A204.1 (cell line): ENCODE data around the gene ITGAE.

Experiments
- FAIRE-seq: peaks from 2 replicates; lab custom pipeline; 2012; peaks lifted over from hg19 to GRCh38; lab: Jason Lieb, UNC

Gene ITGAE

DNA sequence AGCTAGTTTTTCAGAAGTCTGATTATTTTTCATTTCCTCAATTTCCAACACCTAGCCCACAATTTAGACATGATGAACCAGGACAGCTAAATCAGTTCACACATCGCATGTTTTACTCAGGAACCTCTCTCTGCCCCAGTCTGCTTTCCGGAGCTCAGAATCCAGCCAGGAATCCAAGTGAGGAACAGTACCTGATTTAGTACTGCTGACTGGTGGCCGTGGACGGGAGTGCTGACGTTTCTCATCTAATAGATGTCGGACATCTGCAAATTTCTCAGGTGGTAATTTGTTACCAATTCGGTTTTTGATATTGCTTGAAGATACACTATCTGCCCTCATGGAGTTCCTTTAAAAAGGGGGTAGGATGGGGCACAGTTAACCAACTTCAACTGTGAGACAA, 14.9 kb upstream of the ITGAE start:
- no peak for FAIRE-seq

DNA sequence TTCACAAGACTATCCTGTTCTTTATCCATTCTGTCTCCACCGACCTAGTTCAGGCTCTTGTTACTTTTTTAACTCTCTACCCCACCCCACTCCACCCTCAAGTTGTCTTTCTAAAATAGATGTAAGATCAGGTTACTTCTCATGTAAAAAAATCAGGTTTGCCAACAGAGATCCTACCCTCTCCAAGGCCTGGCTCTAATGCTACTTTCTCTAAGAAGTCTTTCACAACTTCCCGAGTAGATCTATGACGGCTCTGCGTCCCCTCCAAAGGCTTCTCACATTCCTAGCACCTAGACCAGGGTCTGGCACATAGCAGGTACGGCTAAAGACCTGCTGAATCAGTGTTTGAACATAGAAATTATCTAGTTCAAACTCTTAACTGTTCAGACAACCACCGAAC, 14.1 kb upstream of the ITGAE start:
- no peak for FAIRE-seq

DNA sequence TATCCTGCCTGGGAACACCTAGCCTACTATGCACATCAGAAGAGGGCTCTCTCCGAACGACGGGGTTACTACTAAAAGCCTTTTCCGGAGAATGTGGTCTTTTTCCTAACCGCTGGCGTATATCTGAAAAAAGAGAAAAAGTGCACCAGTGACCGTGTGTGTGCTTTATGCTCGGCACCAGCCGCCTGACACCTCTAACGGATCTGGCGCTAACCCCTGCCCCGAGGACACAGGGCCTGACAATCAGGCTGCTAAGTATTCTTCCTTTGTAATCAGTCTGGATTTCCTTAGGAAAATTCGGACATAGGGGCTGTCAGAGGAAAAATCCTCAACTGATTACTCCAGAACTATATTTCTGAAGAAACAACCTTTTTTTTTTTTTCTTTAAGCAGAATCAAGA, 13.4 kb upstream of the ITGAE start:
- no peak for FAIRE-seq

DNA sequence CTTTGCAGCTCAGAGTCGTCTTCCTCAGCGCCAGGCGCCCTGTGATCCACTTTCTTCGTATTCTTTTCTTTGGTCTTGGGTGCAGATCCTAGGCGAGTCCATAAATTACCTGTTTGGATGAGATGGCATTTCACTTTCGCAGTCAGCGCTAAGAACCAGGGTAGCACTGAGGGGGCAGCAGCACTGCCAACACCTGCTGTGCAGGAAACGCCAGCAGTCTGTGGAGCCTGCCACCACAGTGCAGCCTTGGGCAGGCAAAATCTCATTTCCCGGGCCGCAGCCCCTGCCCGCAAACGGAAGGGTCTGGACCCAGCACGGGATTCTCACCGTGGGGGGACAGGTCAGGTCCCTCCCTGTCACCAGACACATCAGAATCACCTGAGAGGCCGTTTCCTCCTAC, 12.2 kb upstream of the ITGAE start:
- no peak for FAIRE-seq

DNA sequence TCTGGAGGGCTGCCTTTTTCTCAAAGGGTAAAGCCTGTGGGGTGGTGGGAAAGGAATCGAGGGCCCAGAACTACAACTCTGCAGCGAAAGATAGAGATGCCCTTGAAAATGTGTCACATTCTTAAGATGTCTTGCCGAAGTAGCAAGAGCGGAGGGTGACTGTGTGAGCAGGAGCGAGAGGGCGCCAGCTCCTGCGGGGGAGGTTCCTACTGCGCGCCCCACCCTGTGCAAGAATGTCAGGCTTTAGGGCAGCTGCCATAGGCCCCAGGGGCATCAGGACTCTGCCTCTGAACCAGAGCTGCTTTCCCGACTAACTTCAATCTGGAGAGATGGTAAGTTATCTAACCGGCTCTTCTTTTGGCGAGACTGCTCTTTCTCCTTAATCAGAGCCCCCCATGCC, 11.8 kb upstream of the ITGAE start:
- no peak for FAIRE-seq

DNA sequence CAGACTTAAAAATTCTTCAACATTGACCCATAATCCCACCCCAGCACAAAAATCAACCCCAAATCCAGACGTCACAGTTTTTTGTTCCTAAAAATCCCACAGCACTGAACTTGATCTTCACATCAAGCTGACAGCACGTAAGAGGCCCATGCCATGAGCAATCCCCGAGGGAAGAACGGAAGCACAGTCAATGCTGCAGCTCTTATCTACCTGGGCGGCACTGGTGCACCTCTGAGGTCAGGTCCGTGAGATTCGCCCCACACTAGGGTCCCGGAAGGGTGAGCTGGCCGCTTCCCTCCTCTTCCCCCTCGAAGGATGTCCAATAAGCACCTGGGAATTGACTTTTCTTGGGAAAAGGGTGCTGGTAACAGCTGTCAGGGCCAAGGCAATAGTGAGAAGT, 11.3 kb upstream of the ITGAE start:
- no peak for FAIRE-seq

DNA sequence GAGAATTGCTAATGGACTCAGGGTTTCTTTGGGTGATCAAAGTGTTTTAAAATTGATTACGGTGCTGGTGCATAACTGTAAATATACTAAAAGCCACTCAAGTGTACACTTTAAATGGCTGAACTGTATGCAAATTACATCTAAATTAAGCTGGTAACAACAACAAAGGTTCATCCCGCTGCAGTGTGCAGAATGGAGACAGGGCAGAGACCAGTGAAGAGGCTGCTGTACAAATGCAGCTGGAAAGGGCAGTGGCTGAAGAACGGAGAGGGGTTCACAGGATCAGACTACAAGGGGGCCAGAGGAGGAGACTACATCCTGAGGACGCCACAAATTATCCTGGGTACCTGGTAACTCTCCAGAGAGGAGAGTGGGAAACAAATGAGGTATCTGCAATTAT, 9.0 kb upstream of the ITGAE start:
- FAIRE-seq = no peak

DNA sequence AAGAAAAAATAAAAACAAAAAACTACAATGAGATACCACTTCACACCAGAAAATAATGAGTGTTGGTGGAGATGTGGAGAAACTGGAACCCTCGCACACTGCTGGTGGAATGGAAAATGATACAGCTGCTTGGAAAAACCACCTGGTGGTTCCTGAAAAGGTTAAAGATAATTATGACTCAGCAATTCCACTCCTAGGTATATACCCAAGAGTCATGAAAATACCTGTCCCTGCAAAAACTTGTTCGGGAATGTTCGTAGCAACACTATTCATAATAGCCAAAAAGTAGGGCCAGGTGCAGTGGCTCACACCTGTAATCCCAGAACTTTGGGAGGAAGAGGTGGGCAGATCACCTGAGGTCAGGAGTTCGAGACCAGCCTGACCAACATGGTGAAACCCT, 8.1 kb upstream of the ITGAE start:
- FAIRE-seq = no peak

DNA sequence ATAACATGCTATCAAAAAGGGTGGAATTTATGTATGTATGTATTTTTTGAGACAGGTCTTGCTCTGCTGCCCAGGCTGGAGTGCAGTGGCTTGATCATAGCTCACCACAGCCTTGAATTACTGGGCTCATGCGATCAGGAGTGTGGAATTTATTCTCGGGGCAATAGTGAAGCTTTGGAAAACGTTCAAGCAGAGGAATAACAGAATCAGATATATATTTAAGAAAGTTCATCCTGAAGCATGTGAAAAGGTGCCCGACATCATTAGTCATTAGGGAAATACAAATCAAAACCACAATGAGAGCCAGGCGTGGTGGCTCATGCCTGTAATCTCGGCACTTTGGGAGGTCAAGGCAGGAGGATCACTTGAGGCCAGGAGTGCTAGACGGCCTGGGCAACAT, 7.7 kb upstream of the ITGAE start:
- no peak for FAIRE-seq

DNA sequence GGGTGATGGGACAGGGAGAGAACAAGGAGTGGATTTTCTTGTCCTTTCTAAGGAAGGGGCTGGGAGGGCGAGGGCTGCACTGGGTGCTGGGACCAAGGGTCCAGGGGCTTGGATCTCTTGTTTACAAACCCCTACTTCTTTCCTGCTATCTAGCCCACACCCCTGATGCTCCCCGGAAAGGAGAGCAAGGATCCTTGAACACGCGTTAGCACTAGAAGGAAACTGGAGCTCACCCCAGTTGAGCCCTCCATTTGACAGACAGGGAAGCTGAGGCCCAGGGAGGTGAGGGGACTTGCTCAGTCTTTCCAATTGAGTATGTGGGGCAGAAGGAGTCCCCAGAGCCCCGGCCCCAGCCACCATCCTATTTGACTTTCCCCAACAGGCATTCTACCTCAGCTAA, 4.6 kb upstream of the ITGAE start:
- FAIRE-seq = no peak

DNA sequence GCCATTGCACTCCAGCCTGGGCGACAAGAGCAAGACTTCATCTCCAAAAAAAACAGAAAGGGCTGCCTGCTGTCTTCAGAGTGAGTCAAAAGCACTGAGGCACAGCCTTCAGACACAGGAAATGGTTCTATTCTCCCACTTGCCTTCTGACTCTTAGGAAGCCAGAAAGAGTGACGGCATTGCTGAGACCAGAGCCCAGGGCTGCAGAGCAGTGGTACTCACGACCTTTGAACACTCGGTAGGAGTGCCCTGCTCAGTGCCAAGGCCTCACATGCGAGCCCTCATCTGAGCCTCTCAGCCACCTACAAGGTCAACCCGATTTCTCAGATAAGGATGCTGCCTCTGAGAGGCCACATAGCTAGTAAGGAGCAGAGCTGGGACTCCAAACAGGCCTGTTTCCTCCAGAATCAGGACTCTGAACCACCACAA, 3.5 kb upstream of the ITGAE start:
- FAIRE-seq = no peak

DNA sequence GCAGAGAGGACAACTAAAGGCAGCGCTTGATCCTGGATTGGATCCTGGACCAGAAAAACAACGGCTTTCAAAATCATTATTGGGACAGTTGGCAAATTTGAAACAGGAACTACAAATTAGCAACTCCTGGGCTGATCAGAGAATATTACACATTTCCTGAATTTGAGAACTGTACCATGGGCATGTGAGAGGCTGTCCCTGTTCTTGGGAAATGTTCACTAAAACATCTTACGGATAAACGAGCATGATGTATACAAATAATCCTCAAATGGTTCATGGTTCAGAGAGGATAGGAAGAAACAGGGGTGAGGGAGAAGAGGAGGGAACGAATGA, 2.3 kb upstream of the ITGAE start:
- no peak for FAIRE-seq

DNA sequence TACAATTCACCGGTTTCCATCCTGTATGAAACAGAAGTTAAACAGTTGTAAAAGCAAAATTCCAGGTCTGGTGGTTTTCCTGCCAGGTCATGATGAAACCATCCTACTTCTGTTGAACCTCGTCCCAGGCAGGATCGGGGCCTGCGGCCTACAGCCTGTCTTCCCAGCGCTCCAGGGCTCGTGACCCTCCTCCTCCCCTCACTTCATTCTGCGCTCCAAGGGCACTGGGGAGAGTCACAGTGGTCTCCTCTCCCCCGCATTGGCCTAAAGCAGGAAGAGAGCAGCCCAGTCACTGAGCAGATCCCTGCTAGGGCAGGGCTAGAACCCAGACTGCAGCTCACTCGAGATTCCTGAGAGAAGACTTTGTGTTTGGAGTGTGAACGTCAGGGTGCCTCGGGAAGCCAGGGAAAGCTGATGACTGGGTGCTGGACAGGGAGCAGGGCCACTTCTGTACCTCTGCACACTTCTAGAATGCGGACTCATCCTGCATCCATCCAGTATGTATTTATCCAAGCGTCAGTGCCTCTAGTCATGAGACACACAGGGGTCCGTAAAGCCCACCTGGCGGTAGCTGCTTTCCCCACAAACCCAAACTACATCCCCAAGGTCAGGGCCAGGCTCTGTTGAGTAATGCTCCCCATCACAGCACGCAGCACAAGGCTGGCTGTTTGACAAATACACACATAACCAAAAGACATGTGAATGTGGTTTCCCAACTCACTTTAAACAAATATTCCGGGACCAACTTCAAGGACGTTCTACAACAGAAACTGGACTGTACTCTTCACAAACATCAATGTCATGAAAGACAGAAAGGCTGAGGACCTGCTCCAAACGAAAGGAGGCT, 1.7 kb upstream of the ITGAE start:
- no peak for FAIRE-seq

DNA sequence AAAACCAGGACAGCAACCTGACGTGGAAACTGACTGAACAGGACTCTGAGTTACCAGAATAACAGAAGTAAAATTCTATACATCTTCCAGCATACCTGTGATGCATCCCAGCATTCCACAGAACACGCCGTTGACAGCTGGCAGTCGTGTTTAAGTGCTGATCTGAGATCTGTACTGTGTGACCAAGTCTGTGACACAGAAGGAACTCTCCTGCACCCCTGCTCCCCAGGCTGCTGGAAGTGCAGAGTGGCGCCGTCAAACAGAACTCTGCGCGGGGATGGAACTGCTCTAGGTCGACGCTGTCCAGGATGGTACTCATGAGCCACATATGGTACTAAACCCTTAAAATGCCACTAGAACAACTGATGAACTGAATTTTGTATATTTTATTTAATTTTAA, 804 bp upstream of the ITGAE start:
- no peak for FAIRE-seq

DNA sequence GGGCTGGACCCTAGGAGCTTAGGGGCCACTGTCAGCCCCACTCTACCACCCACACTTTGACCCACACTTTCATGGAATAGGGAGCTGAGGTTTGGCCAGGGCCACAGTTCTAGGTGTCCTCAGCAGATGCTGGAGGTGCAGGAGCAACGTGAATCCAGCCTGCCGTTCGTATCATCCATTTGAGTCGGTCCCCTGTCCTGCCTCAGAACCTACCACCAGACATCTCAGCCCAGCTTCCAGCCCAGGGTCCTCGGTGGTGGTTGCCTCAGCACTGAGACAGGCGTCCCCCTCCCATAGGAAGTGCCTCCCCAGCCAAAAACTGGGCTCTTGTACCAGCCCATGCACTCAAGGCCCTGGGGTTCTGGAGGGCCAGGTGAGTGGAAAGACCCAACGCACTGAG, 359 bp upstream of the ITGAE start:
- no peak for FAIRE-seq

DNA sequence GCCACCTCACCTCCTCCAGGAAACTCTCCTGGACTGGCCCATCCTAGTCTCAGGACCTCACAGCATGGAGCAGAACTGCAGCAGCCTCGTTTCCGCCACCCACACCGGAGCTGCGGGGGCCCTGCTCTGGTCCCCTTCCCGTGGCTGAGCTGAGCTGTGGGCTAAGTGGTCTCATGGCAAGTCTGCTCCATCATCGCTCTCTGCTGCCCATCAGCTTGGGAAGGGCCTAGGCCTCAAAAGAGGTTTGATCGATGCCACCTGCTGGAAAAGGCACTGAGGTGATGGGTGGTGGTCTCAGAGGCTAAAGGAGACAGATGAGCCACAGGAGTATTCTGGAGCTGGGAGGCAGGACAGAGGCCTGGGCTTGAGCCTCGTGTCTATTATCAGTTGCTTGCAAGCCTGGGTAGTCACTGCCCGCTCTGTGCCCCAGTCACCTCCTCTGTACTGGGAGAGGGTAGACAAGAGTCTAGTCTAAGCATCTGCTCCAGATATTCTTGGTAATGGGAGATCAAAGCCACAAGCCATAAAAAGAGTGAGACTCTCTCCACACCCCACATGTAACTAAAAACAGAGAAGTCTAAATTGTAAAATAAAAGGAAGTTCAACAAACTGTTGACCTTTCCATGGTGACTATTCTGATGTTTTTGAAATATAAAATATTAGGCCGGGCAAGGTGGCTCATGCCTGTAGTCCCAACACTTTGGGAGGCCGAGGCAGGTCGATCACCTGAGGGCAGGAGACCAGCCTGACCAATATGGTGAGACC, 1.6 kb downstream of the ITGAE start:
- no peak for FAIRE-seq

DNA sequence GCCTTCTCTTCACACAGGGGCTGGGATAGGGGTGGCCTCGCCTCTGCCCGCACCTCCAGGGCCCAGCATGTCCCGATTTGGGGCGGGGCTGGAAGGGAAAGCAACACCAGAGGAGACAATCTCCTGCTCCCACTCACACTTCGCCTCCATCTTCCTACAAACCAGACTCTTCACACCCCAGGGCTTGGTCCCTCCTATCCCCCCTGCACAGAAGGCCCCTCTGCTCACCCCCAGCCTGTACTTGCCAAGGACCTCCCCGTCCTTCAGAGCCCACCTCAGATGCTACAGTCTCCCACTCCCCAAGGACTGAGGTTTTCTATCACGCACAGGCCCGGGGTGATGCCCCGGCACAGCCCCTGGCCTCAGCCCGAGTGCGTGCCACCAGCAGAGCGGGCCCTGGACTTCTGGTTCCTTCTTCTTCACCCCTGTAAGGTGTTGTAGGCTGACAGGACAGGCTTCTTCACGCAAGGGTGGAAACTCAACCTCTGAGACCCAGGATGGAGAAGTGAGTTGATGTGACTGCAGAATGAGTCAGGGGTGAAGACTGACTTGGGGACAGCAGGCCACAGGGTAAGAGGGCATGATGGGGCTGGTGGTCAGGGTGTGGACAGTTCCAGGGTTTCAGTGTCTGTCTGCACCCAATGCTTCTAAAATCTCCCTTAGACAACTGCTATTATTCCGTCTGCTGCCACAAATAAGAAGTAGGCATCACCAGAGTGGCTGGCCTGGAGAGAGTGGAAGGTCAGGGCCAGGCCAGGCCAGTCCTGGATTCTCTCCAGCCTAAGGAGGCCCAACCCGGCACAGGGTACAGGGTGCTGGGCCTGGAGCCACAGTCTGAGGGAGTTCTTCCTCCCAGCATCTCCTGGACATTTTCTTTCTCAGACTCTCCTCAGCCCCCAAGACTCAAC, 2.5 kb downstream of the ITGAE start:
- FAIRE-seq = no peak

DNA sequence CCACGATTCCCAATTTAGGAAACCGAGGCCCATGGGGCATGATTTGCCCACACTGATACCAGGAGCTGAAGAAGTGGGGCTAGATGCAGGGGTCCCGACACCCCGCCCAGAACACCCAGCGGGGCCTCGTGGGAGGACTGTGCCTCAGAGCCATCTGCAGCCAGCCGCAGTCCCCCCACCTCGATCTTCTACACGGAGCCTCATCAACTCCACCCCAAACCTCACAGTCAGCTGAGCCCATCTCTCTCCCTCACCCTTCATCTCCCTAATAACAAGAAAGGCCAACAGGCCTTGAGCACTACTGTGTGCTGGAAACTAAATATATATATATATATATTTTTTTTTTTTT, 4.2 kb downstream of the ITGAE start:
- FAIRE-seq = no peak

DNA sequence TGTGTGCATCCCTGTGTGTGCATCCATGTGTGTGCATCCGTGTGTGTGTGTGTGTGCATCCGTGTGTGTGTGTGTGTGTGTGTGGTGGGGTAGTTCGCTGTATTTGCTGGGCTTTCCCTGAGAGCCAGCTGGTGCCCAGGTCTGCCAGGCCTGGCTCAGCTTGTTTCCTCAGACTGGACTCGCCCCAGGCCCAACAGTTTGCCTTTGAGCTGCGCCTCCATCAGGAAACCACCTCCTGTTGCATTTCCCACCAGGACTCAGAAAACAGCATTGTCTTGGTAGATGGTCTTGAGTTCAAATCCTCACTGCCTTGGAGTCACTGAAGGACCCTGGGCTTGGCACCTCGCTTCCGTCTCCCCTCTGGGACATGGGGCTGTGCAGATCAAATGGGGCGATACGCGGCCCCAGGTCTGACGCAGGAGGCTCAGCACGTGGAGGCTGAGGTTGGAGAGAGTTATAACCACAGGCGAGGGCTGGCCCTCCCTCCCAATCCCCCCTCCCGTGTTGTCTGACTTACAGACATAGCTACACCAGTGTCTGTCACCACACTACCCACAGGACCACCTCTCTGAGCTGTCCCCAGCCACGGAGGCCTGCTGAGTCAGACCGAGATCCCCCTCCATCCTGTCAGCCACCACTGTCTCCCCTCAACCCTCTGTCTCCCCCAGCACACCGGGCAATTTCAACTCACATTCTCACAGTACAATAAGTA, 4.7 kb downstream of the ITGAE start:
- no peak for FAIRE-seq

DNA sequence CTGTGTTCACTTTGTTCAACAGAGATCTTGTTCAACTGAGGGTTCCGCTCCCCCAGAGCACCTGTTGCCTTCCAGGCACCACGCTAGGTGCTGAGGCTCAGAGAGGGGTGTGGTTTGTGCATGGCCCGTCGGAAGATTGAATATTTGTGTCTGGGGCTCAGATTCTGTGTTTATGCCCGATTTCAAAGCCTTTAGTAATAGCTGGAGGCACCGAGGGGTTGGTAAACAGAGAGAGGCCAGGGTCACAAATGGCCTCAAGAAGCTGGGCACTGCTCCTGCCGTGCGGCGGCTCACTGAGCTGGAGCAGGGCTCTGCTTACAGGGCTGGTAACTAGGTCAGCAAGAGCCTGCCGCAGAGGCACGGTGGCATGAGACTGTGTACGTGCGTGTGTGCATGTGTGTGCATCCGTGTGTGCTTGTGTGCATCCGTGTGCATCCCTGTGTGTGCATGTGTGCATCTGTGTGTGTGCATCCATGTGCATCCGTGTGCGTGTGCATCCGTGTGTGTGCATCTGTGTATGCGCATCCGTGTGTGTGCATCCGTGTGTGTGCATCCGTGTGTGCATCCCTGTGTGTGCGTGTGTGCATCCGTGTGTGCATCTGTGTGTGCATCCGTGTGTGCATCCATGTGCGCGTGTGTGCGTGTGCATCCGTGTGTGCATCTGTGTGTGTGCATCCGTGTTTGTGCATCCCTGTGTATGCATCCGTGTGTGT, 5.4 kb downstream of the ITGAE start:
- no peak for FAIRE-seq

DNA sequence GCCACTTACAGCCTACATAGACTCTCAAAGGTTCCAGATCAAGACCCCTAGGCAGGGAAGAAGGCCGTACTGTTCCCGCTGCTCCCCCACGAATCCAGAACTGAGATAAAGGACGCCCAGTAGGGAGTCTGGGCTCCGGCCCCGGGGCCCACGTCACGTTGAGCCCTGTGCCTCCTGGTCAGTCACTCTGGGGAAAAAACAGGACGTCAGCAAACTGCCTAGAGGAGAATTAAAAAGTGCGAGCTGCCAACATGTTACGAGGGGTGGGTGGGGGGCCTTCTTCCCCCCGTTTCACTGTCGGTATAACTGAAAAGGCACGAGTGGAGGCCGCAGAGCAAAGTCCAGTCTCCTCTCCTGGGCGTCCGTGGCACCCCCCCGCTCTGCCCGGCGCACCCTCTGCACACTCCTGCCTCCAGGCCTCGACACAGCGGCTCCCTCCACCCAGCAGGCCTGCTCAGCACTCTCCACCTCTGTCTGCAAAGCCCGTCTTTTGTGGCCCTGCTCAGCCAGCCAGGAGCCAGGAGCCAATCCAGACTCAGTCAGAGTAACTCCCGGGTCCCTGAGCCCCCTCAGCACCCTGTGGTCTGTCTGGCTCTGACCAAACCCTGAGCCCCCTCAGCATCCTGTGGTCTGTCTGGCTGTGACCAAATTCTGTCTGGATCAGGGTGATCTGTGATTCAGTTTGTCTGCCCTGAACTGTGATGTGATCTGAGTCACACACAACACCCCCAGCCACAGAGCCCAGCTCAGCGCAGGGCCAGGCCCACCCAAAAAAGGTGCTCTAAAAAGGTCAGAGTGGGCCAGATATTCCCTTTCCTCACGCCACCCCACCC, 6.2 kb downstream of the ITGAE start:
- FAIRE-seq = no peak
